HepG2 (cell line): ENCODE data around the gene MRM2. TPM values are rescaled to one million over a fixed set of nuclear protein-coding genes. Genes with fewer than 3 reads are reported as not detected.

Experiments
- DNMT1 ChIP-seq: sonication (generic); formaldehyde crosslinking; IDR thresholded peaks from 2 replicates; pipeline ENCODE4 v1.5.1; 2020; ENCODE audit warnings: mild to moderate bottlenecking, missing genetic modification reagents
- EED ChIP-seq: sonication (generic); formaldehyde crosslinking; IDR thresholded peaks from 2 replicates; pipeline ENCODE4 v1.5.0; 2020; ENCODE audit warnings: mild to moderate bottlenecking, missing genetic modification reagents
- MTF2 ChIP-seq: sonication (generic); formaldehyde crosslinking; IDR thresholded peaks from 2 replicates; pipeline ENCODE4 v1.5.0; 2020; ENCODE audit warnings: missing genetic modification reagents, borderline replicate concordance
- NR2F6 ChIP-seq, 2 experiments: IDR thresholded peaks; 2 replicates each; pipeline ENCODE4 v1.6.1; 2016; ENCODE audit warnings: antibody characterized with exemption in 1 of 2, mild to moderate bottlenecking in 1 of 2
- RAD21 ChIP-seq: fragments of 450-650 bp; formaldehyde crosslinking; IDR thresholded peaks from 2 replicates; pipeline ENCODE4 v1.5.0; 2020; ENCODE audit warnings: mild to moderate bottlenecking
- SMC3 ChIP-seq: IDR thresholded peaks from 2 replicates; pipeline ENCODE4 v1.6.1; 2011; ENCODE audit warnings: low read length, improper control_type of control experiment
- STAG1 ChIP-seq: sonication (generic); formaldehyde crosslinking; IDR thresholded peaks from 2 replicates; pipeline ENCODE4 v1.4.0; 2020; ENCODE audit warnings: missing genetic modification reagents
- ZBTB38 ChIP-seq: sonication (generic); formaldehyde crosslinking; IDR thresholded peaks from 2 replicates; pipeline ENCODE4 v1.5.1; 2020; ENCODE audit warnings: mild to moderate bottlenecking, missing genetic modification reagents
- polyA plus RNA-seq, 8 experiments: library from polyadenylated mRNA; depleted of rRNA in 3 of 8; stranded (reverse) in 7 of 8; unstranded in 1 of 8; fragments of >200 nt; fragmentation: Illumina TruSeq in 4 of 8; extraction: Trizol in 4 of 8; gene quantifications; 2 replicates each; pipeline versions ENCODE4 v1.2.1 to v1.2.3, GENCODE V29; 2011 to 2016; ENCODE audit warnings: low read depth in 4 of 8, missing spikeins in 1 of 8, mixed read lengths in 1 of 8; ENCODE audit not compliant: insufficient read depth in 1 of 8
- total RNA-seq, 5 experiments: library from RNA; depleted of rRNA; stranded (reverse); fragments of >200 nt; fragmentation: Illumina TruSeq; extraction: Trizol; gene quantifications; 2 replicates each; pipeline ENCODE4 v1.2.3, GENCODE V29; 2016; ENCODE audit warnings: low read depth in 1 of 5
- TF ChIP-seq, protein P1 (sequence below): sonication (generic); formaldehyde crosslinking; IDR thresholded peaks from 2 replicates; pipeline ENCODE4 v1.4.0; 2020; ENCODE audit warnings: missing genetic modification reagents
- TF ChIP-seq, protein P2 (sequence below): sonication (generic); formaldehyde crosslinking; IDR thresholded peaks from 2 replicates; pipeline ENCODE4 v1.5.1; 2020; ENCODE audit warnings: mild to moderate bottlenecking, missing genetic modification reagents, moderate library complexity
- TF ChIP-seq, protein P3 (sequence below): sonication (generic); formaldehyde crosslinking; IDR thresholded peaks from 2 replicates; pipeline ENCODE4 v1.5.0; 2020; ENCODE audit warnings: mild to moderate bottlenecking, missing genetic modification reagents, moderate library complexity

Gene MRM2
- total and polyA plus RNA-seq, 2 of the 13 experiments (the other 11 are each of a cell fraction or from before 2014, with no cell fraction given): 13.2 to 34.2 TPM

DNA sequence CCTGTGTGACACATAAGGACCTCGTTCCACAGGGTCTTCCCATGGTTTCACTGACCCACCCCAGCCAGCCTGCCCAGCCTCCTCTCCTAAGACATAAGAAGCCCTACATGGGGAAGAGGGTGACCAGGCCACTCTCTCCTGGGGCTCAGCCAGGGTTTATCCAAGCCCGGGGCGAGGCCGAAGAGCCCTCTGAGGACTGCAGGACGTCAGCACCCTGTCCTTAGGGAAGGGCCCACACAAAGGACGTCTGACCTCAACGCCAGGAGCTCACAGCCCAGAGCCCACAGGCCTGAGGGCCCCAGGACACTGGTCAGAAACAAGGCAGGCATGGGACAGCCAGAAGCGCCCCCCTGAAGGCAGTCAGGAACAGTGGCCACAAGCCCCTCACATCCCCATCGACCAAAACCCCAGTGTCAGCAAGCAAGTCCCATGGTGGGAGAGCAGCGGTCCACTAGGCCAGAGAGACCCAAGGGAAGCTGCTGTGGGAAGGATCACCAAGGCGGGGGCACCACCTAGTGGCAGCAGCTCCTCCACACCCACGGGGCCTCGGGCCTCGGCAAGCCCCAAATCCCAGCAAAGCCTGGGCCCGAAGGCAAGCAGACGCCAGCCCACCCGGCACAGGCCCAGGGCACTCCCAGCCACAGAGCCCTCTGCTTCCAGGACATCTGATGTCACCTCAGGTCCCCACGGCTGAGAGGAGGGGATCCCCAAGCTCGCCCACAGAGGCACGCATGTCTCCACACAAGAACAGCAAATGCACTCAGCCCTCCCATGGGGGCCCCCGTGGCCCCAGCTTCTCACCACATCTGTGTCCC, 32.7 kb downstream of the MRM2 start (continued):
- TF ChIP-seq, protein P1, sequence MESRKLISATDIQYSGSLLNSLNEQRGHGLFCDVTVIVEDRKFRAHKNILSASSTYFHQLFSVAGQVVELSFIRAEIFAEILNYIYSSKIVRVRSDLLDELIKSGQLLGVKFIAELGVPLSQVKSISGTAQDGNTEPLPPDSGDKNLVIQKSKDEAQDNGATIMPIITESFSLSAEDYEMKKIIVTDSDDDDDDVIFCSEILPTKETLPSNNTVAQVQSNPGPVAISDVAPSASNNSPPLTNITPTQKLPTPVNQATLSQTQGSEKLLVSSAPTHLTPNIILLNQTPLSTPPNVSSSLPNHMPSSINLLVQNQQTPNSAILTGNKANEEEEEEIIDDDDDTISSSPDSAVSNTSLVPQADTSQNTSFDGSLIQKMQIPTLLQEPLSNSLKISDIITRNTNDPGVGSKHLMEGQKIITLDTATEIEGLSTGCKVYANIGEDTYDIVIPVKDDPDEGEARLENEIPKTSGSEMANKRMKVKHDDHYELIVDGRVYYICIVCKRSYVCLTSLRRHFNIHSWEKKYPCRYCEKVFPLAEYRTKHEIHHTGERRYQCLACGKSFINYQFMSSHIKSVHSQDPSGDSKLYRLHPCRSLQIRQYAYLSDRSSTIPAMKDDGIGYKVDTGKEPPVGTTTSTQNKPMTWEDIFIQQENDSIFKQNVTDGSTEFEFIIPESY (CRISPR knock-in tag): peak; percentile 70; the same call in 1 of the 2 replicates
- no peak for TF ChIP-seq NR2F6 (IDR thresholded peaks at IDR 0.05)
- TF ChIP-seq NR2F6 (CRISPR knock-in tag; IDR thresholded peaks at IDR 0.05): 0 out of 2 replicates have a peak, but pooled peaks have one; percentile 21
- 0 out of 2 replicates have a peak, but pooled peaks have one; percentile 30 for TF ChIP-seq DNMT1
- TF ChIP-seq, protein P2, sequence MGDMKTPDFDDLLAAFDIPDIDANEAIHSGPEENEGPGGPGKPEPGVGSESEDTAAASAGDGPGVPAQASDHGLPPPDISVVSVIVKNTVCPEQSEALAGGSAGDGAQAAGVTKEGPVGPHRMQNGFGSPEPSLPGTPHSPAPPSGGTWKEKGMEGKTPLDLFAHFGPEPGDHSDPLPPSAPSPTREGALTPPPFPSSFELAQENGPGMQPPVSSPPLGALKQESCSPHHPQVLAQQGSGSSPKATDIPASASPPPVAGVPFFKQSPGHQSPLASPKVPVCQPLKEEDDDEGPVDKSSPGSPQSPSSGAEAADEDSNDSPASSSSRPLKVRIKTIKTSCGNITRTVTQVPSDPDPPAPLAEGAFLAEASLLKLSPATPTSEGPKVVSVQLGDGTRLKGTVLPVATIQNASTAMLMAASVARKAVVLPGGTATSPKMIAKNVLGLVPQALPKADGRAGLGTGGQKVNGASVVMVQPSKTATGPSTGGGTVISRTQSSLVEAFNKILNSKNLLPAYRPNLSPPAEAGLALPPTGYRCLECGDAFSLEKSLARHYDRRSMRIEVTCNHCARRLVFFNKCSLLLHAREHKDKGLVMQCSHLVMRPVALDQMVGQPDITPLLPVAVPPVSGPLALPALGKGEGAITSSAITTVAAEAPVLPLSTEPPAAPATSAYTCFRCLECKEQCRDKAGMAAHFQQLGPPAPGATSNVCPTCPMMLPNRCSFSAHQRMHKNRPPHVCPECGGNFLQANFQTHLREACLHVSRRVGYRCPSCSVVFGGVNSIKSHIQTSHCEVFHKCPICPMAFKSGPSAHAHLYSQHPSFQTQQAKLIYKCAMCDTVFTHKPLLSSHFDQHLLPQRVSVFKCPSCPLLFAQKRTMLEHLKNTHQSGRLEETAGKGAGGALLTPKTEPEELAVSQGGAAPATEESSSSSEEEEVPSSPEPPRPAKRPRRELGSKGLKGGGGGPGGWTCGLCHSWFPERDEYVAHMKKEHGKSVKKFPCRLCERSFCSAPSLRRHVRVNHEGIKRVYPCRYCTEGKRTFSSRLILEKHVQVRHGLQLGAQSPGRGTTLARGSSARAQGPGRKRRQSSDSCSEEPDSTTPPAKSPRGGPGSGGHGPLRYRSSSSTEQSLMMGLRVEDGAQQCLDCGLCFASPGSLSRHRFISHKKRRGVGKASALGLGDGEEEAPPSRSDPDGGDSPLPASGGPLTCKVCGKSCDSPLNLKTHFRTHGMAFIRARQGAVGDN (CRISPR knock-in tag): peak; percentile 46; the same call in 1 of the 2 replicates
- TF ChIP-seq RAD21 (CRISPR knock-in tag): peak; percentile 87
- TF ChIP-seq ZBTB38 (CRISPR knock-in tag): peak; percentile 33; the same call in 1 of the 2 replicates
- TF ChIP-seq, protein P3, sequence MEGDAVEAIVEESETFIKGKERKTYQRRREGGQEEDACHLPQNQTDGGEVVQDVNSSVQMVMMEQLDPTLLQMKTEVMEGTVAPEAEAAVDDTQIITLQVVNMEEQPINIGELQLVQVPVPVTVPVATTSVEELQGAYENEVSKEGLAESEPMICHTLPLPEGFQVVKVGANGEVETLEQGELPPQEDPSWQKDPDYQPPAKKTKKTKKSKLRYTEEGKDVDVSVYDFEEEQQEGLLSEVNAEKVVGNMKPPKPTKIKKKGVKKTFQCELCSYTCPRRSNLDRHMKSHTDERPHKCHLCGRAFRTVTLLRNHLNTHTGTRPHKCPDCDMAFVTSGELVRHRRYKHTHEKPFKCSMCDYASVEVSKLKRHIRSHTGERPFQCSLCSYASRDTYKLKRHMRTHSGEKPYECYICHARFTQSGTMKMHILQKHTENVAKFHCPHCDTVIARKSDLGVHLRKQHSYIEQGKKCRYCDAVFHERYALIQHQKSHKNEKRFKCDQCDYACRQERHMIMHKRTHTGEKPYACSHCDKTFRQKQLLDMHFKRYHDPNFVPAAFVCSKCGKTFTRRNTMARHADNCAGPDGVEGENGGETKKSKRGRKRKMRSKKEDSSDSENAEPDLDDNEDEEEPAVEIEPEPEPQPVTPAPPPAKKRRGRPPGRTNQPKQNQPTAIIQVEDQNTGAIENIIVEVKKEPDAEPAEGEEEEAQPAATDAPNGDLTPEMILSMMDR (CRISPR knock-in tag): peak; percentile 92
- 0 out of 2 replicates have a peak, but pooled peaks have one; percentile 28 for TF ChIP-seq EED (CRISPR knock-in tag)
- 0 out of 2 replicates have a peak, but pooled peaks have one; percentile 21 for TF ChIP-seq SMC3
- no peak for TF ChIP-seq MTF2
- TF ChIP-seq STAG1 (CRISPR knock-in tag): peak; percentile 96
- TF ChIP-seq, all 625 proteins: peak for 13
